Measurements from ENCODE around the gene PRND. TPM values are rescaled to one million over a fixed set of nuclear protein-coding genes. Genes with fewer than 3 reads are reported as not detected.
"Not testable (repeated sequence)": the region's sequence is repeated elsewhere in the genome, so short reads cannot be mapped to it uniquely, and the experiment has no call there.

The PRND gene
- total and polyA plus RNA-seq, 2 experiments from 2014 or later: 0.10 TPM; not detected in 1

DNA sequence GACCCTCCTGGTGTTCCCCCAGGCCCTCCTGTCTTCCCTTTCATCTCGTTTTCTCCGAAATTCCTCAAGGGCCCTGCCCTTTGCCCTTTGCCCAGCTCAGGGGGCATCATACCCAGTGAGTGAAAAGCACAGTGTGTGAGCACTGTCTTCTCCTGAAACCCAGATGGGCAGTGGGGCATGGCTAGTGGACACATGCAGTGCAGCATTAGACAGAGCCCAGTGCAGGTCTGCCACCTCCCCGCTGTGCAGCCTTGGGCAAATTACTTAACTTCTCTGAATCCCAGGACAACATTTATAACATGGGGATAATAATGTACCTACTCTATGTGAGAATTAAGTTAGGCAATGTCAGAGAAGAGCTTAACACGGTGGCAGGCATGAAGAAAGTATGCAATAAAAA is 1.3 kb downstream of the PRND start:
- no peak overlapping the region for H3K27ac Mint-ChIP-seq

DNA sequence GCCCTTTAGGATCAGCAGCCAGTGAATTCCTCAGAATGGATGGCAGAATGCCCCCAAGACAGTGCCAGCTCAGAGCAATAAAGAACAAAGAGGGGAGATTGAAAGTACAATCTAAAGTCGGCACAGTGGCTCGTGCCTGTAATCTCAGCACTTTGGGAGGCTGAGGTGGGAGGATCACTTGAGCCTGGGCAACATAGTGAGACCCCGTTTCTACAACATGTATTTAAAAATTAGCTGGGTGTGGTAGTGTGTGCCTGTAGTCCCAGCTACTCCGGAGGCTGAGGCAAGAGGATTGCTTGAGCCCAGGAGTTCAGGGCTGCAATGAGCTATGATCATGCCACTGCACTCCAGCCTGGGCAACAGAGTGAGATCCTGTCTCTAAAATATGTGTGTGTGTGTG is 1.8 kb downstream of the PRND start:
- H3K36me3 ChIP-seq (ENCODE audit: insufficient read depth); H3K27me3 ChIP-seq (ENCODE audit: insufficient read depth); H3K9me2 ChIP-seq (ENCODE audit: insufficient read depth); H3K4me3 ChIP-seq; H3K79me2 ChIP-seq (replicated peaks; ENCODE audit: insufficient read depth); H3K36me3 Mint-ChIP-seq (ENCODE audit: low read depth); H3F3A ChIP-seq (replicated peaks; ENCODE audit: low read depth); H3K27me3 Mint-ChIP-seq (ENCODE audit: insufficient read depth, low read depth, poor library complexity); H4K20me1 ChIP-seq (replicated peaks; ENCODE audit: insufficient read depth); ATAC-seq; H3K4me2 ChIP-seq; H3K27ac ChIP-seq (ENCODE audit: low read depth); H2AFZ ChIP-seq; DNase-seq (ENCODE audit: low spot score); H3K27ac Mint-ChIP-seq; H3K9me3 Mint-ChIP-seq; H3K4me3 Mint-ChIP-seq: not testable (repeated sequence)
- H3K4me1 Mint-ChIP-seq: peaks cover 29% of the 10 kb centered on the region
- H3K4me1 ChIP-seq (ENCODE audit: insufficient read depth): peaks cover 24% of the 10 kb centered on the region

More for the DNA sequence above, 1.3 kb downstream of the PRND start:
- Mint-ChIP-seq H3K27me3 (ENCODE audit: insufficient read depth, low read depth, poor library complexity) (no peaks in the 10 kb centered on the region), H3K4me1 (peaks cover 26% of the 10 kb centered on the region), H3K4me3 (no peak overlapping the region), H3K9me3 (no peaks in the 10 kb centered on the region), H3K36me3 (ENCODE audit: low read depth) (no peaks in the 10 kb centered on the region)
- no peak overlapping the region for H3K4me2 ChIP-seq
- no peak overlapping the region for H2AFZ ChIP-seq
- no peaks in the 10 kb centered on the region for H3K36me3 ChIP-seq (ENCODE audit: insufficient read depth)
- no peaks in the 10 kb centered on the region for H3F3A ChIP-seq (replicated peaks; ENCODE audit: low read depth)
- peaks cover 24% of the 10 kb centered on the region for H3K4me1 ChIP-seq (ENCODE audit: insufficient read depth)
- H3K27me3 ChIP-seq (ENCODE audit: insufficient read depth): no peaks in the 10 kb centered on the region
- H4K20me1 ChIP-seq (replicated peaks; ENCODE audit: insufficient read depth): no peaks in the 10 kb centered on the region
- no peak overlapping the region for H3K27ac ChIP-seq (ENCODE audit: low read depth)
- no peak for ATAC-seq
- no peak overlapping the region for H3K4me3 ChIP-seq
- TF ChIP-seq, protein P1, sequence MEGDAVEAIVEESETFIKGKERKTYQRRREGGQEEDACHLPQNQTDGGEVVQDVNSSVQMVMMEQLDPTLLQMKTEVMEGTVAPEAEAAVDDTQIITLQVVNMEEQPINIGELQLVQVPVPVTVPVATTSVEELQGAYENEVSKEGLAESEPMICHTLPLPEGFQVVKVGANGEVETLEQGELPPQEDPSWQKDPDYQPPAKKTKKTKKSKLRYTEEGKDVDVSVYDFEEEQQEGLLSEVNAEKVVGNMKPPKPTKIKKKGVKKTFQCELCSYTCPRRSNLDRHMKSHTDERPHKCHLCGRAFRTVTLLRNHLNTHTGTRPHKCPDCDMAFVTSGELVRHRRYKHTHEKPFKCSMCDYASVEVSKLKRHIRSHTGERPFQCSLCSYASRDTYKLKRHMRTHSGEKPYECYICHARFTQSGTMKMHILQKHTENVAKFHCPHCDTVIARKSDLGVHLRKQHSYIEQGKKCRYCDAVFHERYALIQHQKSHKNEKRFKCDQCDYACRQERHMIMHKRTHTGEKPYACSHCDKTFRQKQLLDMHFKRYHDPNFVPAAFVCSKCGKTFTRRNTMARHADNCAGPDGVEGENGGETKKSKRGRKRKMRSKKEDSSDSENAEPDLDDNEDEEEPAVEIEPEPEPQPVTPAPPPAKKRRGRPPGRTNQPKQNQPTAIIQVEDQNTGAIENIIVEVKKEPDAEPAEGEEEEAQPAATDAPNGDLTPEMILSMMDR (conservative IDR thresholded peaks at IDR 0.05; ENCODE audit: low read depth in 2 of 2): no peak
- TF ChIP-seq, protein P2, sequence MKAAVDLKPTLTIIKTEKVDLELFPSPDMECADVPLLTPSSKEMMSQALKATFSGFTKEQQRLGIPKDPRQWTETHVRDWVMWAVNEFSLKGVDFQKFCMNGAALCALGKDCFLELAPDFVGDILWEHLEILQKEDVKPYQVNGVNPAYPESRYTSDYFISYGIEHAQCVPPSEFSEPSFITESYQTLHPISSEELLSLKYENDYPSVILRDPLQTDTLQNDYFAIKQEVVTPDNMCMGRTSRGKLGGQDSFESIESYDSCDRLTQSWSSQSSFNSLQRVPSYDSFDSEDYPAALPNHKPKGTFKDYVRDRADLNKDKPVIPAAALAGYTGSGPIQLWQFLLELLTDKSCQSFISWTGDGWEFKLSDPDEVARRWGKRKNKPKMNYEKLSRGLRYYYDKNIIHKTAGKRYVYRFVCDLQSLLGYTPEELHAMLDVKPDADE (IDR thresholded peaks at IDR 0.05): no peak
- TF ChIP-seq NANOG (IDR thresholded peaks at IDR 0.05; ENCODE audit: borderline replicate concordance) (no peak), EZH2 (IDR thresholded peaks at IDR 0.05; ENCODE audit: low read depth, unreplicated experiment) (no peak), EZH2phosphoT487 (IDR thresholded peaks at IDR 0.05; ENCODE audit: unreplicated experiment) (no peak), ZNF114 (CRISPR knock-in tag; IDR thresholded peaks at IDR 0.05) (no peak)
- TF ChIP-seq, protein P3, sequence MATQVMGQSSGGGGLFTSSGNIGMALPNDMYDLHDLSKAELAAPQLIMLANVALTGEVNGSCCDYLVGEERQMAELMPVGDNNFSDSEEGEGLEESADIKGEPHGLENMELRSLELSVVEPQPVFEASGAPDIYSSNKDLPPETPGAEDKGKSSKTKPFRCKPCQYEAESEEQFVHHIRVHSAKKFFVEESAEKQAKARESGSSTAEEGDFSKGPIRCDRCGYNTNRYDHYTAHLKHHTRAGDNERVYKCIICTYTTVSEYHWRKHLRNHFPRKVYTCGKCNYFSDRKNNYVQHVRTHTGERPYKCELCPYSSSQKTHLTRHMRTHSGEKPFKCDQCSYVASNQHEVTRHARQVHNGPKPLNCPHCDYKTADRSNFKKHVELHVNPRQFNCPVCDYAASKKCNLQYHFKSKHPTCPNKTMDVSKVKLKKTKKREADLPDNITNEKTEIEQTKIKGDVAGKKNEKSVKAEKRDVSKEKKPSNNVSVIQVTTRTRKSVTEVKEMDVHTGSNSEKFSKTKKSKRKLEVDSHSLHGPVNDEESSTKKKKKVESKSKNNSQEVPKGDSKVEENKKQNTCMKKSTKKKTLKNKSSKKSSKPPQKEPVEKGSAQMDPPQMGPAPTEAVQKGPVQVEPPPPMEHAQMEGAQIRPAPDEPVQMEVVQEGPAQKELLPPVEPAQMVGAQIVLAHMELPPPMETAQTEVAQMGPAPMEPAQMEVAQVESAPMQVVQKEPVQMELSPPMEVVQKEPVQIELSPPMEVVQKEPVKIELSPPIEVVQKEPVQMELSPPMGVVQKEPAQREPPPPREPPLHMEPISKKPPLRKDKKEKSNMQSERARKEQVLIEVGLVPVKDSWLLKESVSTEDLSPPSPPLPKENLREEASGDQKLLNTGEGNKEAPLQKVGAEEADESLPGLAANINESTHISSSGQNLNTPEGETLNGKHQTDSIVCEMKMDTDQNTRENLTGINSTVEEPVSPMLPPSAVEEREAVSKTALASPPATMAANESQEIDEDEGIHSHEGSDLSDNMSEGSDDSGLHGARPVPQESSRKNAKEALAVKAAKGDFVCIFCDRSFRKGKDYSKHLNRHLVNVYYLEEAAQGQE (IDR thresholded peaks at IDR 0.05; ENCODE audit: unreplicated experiment): no peak
- no peaks in the 10 kb centered on the region for H3K9me2 ChIP-seq (ENCODE audit: insufficient read depth)
- DNase-seq (ENCODE audit: low spot score): no peak
- H3K79me2 ChIP-seq (replicated peaks; ENCODE audit: insufficient read depth): no peaks in the 10 kb centered on the region
